ENCODE measurements around the gene KCNQ4.
A peak's percentile ranks its signal among the peaks of the same experiment; 100 is the strongest.

The KCNQ4 gene

GRCh38 chr1:40794974-40795715, 11.6 kb downstream of the KCNQ4 start:
- DNase-seq (ENCODE audit: low read depth, low spot score), result no peak

GRCh38 chr1:40795811-40796586, 12.4 kb downstream of the KCNQ4 start:
- DNase-seq (ENCODE audit: low read depth, low spot score), result no peak

GRCh38 chr1:40796939-40797667, 13.5 kb downstream of the KCNQ4 start:
- no peak for DNase-seq (ENCODE audit: low read depth, low spot score)

GRCh38 chr1:40797668-40798010, 14.1 kb downstream of the KCNQ4 start:
- no peak for DNase-seq (ENCODE audit: low read depth, low spot score)

GRCh38 chr1:40798366-40799281, 15.0 kb downstream of the KCNQ4 start:
- DNase-seq (ENCODE audit: low read depth, low spot score), result no peak

- DNase-seq (ENCODE audit: low read depth, low spot score), result no peak
Measured at GRCh38 chr1:40799351-40799867, 15.8 kb downstream of the KCNQ4 start.

GRCh38 chr1:40801742-40802077, 18.1 kb downstream of the KCNQ4 start:
- DNase-seq (ENCODE audit: low read depth, low spot score), result no peak

GRCh38 chr1:40802078-40802741, 18.6 kb downstream of the KCNQ4 start:
- peak; percentile 93 for DNase-seq (ENCODE audit: low read depth, low spot score)

- DNase-seq (ENCODE audit: low read depth, low spot score), result no peak
Measured at GRCh38 chr1:40802742-40803113, 19.1 kb downstream of the KCNQ4 start.

- DNase-seq (ENCODE audit: low read depth, low spot score), result no peak
Measured at GRCh38 chr1:40803447-40803846, 19.9 kb downstream of the KCNQ4 start.

- DNase-seq (ENCODE audit: low read depth, low spot score), result no peak
Measured at GRCh38 chr1:40803902-40804301, 20.3 kb downstream of the KCNQ4 start.

GRCh38 chr1:40806240-40806639, 22.7 kb downstream of the KCNQ4 start:
- no peak for DNase-seq (ENCODE audit: low read depth, low spot score)

- peak; percentile 62 for DNase-seq (ENCODE audit: low read depth, low spot score)
Measured at GRCh38 chr1:40806731-40807695, 23.4 kb downstream of the KCNQ4 start.

GRCh38 chr1:40808002-40808401, 24.4 kb downstream of the KCNQ4 start:
- no peak for DNase-seq (ENCODE audit: low read depth, low spot score)

- DNase-seq (ENCODE audit: low read depth, low spot score), result no peak
Measured at GRCh38 chr1:40808444-40808843, 24.9 kb downstream of the KCNQ4 start.

GRCh38 chr1:40808909-40809308, 25.3 kb downstream of the KCNQ4 start:
- no peak for DNase-seq (ENCODE audit: low read depth, low spot score)

GRCh38 chr1:40810927-40811326, 27.3 kb downstream of the KCNQ4 start:
- no peak for DNase-seq (ENCODE audit: low read depth, low spot score)

GRCh38 chr1:40815420-40815819, 31.8 kb downstream of the KCNQ4 start:
- DNase-seq (ENCODE audit: low read depth, low spot score), result no peak

- DNase-seq (ENCODE audit: low read depth, low spot score), result no peak
Measured at GRCh38 chr1:40817791-40818263, 34.2 kb downstream of the KCNQ4 start.
